Activated B cell treated with CpG ODN at 0.5 μM for 24 hours (primary cell): Measurements from ENCODE around the gene MRC2. TPM values are rescaled to one million over a fixed set of nuclear protein-coding genes. Genes with fewer than 3 reads are reported as not detected.

Source experiments
- ATAC-seq: fragments of 200-7000 bp; cut with Tn5 transposase; one replicate; pipeline ENCODE4 v1.10.0; 2021; ENCODE audit warnings: low read depth, mild to moderate bottlenecking, moderate library complexity
- CTCF ChIA-PET: fragments of 350-600 bp; sonication (Branson Sonifier 250); formaldehyde crosslinking; loops from one replicate; lab custom pipeline; 2021; ENCODE audit warnings: antibody characterized with exemption; lab: Charles Lee
- POLR2A ChIA-PET: fragments of 350-600 bp; sonication (Branson Sonifier 250); formaldehyde crosslinking; loops from one replicate; lab custom pipeline; 2021; ENCODE audit warnings: antibody characterized with exemption; lab: Charles Lee
- DNase-seq: peaks from one replicate; pipeline ENCODE4 v3.0.0; 2022
- H3K27ac Mint-ChIP-seq: one replicate; pipeline ENCODE4 v1.8.0; 2020; ENCODE audit warnings: mixed read lengths
- H3K27me3 Mint-ChIP-seq: one replicate; pipeline ENCODE4 v1.8.0; 2021; ENCODE audit warnings: mixed read lengths
- H3K36me3 Mint-ChIP-seq: one replicate; pipeline ENCODE4 v1.8.0; 2021; ENCODE audit warnings: low read depth, mixed read lengths
- H3K4me1 Mint-ChIP-seq: one replicate; pipeline ENCODE4 v1.8.0; 2021; ENCODE audit warnings: mixed read lengths
- H3K4me3 Mint-ChIP-seq: one replicate; pipeline ENCODE4 v1.8.0; 2020; ENCODE audit warnings: mild to moderate bottlenecking, mixed read lengths
- H3K9me3 Mint-ChIP-seq: one replicate; pipeline ENCODE4 v1.8.0; 2020; ENCODE audit warnings: mixed read lengths
- CTCF ChIP-seq: fragments of 200-600 bp; IDR thresholded peaks from one replicate; pipeline ENCODE4 v1.8.0; 2022; ENCODE audit warnings: antibody characterized with exemption, mild to moderate bottlenecking
- intact Hi-C: fragments of 100-400 bp; cut with micrococcal nuclease; formaldehyde crosslinking; loops from one replicate; pipeline ENCODE4 v1.15.1; 2024
- total RNA-seq: library from RNA; stranded (reverse); gene quantifications from 2 replicates; pipeline ENCODE4 v1.2.3, GENCODE V29; 2022

MRC2 gene
- total RNA-seq, 1 donor from 2014 or later = 0.11 TPM

- ChIA-PET POLR2A (no interaction called here), CTCF (no interaction called here)
- Mint-ChIP-seq H3K9me3 (no peaks in the 10 kb centered on the region), H3K27me3 (no peaks in the 10 kb centered on the region), H3K36me3 (no peaks in the 10 kb centered on the region), H3K4me1 (no peaks in the 10 kb centered on the region), H3K4me3 (no peak overlapping the region), H3K27ac (no peak overlapping the region)
- no peak for TF ChIP-seq CTCF
- DNase-seq = no peak
- ATAC-seq = no peak
- intact Hi-C loops = no loop called here
These were observed 50.9 kb downstream of the MRC2 start for GRCh38 chr17:62678214-62678919.

- Mint-ChIP-seq H3K27ac (no peak overlapping the region), H3K9me3 (no peaks in the 10 kb centered on the region), H3K4me1 (no peaks in the 10 kb centered on the region), H3K27me3 (no peaks in the 10 kb centered on the region), H3K4me3 (no peak overlapping the region), H3K36me3 (no peaks in the 10 kb centered on the region)
- no peak for DNase-seq
- ChIA-PET POLR2A (no interaction called here), CTCF (no interaction called here)
- no peak for ATAC-seq
- intact Hi-C loops = no loop called here
- no peak for TF ChIP-seq CTCF
These were observed 52.5 kb downstream of the MRC2 start for GRCh38 chr17:62679866-62680377.

GRCh38 chr17:62680541-62681052, 53.1 kb downstream of the MRC2 start:
- Mint-ChIP-seq H3K27me3 (no peaks in the 10 kb centered on the region), H3K4me3 (no peak overlapping the region), H3K9me3 (no peaks in the 10 kb centered on the region), H3K36me3 (no peaks in the 10 kb centered on the region), H3K27ac (no peak overlapping the region), H3K4me1 (no peaks in the 10 kb centered on the region)
- CTCF ChIA-PET = no interaction called here
- ATAC-seq = no peak
- DNase-seq = no peak
- intact Hi-C loops = no loop called here
- no peak for TF ChIP-seq CTCF
- POLR2A ChIA-PET = no interaction called here

- ATAC-seq = no peak
- Mint-ChIP-seq H3K27me3 (no peaks in the 10 kb centered on the region), H3K36me3 (no peaks in the 10 kb centered on the region), H3K4me1 (no peaks in the 10 kb centered on the region), H3K9me3 (no peaks in the 10 kb centered on the region), H3K4me3 (no peak overlapping the region), H3K27ac (no peak overlapping the region)
- intact Hi-C loops = no loop called here
- no peak for TF ChIP-seq CTCF
- no peak for DNase-seq
- POLR2A ChIA-PET = no interaction called here
- CTCF ChIA-PET = no interaction called here
These were observed 53.8 kb downstream of the MRC2 start for GRCh38 chr17:62681061-62681938.

- ATAC-seq = no peak
- no peak for DNase-seq
- no peak for TF ChIP-seq CTCF
- Mint-ChIP-seq H3K4me1 (no peaks in the 10 kb centered on the region), H3K27ac (no peak overlapping the region), H3K9me3 (no peaks in the 10 kb centered on the region), H3K36me3 (no peaks in the 10 kb centered on the region), H3K4me3 (no peak overlapping the region), H3K27me3 (no peaks in the 10 kb centered on the region)
- POLR2A ChIA-PET = no interaction called here
- CTCF ChIA-PET = no interaction called here
- intact Hi-C loops = no loop called here
These were observed 54.5 kb downstream of the MRC2 start for GRCh38 chr17:62681939-62682381.
